Measurements from ENCODE around the gene TMTC4. TPM values are rescaled to one million over a fixed set of nuclear protein-coding genes. Genes with fewer than 3 reads are reported as not detected.

TMTC4 gene
- total and polyA plus RNA-seq, 10 of the 15 experiments (the other 5 are each of a cell fraction or from before 2014, with no cell fraction given), result 3.3 to 24.6 (median 14.5) TPM

- TF ChIP-seq IRF5 (IDR thresholded peaks at IDR 0.05; ENCODE audit: borderline replicate concordance) (no peak), YY1 (IDR thresholded peaks at IDR 0.05; ENCODE audit: low read depth, low read length) (no peak), NKRF (conservative IDR thresholded peaks at IDR 0.05) (no peak), POLR2AphosphoS2 (IDR thresholded peaks at IDR 0.05; ENCODE audit: low read depth, low read length) (no peak)
Measured at GRCh38 chr13:100560498-100561157, 114.0 kb downstream of the TMTC4 start (continued).

GRCh38 chr13:100559886-100560285 lies 114.7 kb downstream of the TMTC4 start:
- TF ChIP-seq CBX3 (IDR thresholded peaks at IDR 0.05; ENCODE audit: borderline replicate concordance, low read depth) (no peak), SPI1 (IDR thresholded peaks at IDR 0.05; ENCODE audit: borderline replicate concordance, insufficient read depth, low read depth, low read length) (no peak), ASH2L (IDR thresholded peaks at IDR 0.05; ENCODE audit: borderline replicate concordance, low read depth) (no peak), CHD1 (IDR thresholded peaks at IDR 0.05; ENCODE audit: low read depth, low read length) (no peak)
- FAIRE-seq, result no peak
- no TSS peak for BruUV-seq (replicated peaks)
- ATAC-seq, result no peak
- Histone ChIP-seq H3K4me3 (no peak overlapping the region), H3K9me3 (replicated peaks; ENCODE audit: control insufficient read depth, insufficient read depth, low read length) (no peaks in the 10 kb centered on the region), H3K79me2 (ENCODE audit: control insufficient read depth, insufficient read depth, low read length) (no peaks in the 10 kb centered on the region), H3K36me3 (ENCODE audit: control insufficient read depth in 2 of 2, insufficient read depth in 2 of 2, low read length in 1 of 2) (no peaks in the 10 kb centered on the region), H3K27ac (ENCODE audit: control insufficient read depth, insufficient read depth) (no peak overlapping the region), H3K4me2 (ENCODE audit: control insufficient read depth, insufficient read depth) (no peak overlapping the region), H2AFZ (ENCODE audit: control insufficient read depth, low read depth, low read length) (no peak overlapping the region), H3K9ac (ENCODE audit: control insufficient read depth, insufficient read depth, low read length) (no peak overlapping the region), H3K4me1 (ENCODE audit: control insufficient read depth, insufficient read depth, low read length) (no peaks in the 10 kb centered on the region), H3K27me3 (replicated peaks in 1 of 2; ENCODE audit: control insufficient read depth in 2 of 2, insufficient read depth in 2 of 2, low read length in 1 of 2) (no peaks in the 10 kb centered on the region), H4K20me1 (ENCODE audit: control insufficient read depth, insufficient read depth) (no peaks in the 10 kb centered on the region)
- RAD21 ChIA-PET (ENCODE audit: unreplicated experiment), result interaction anchor here (1.6 kb wide), 1 partner anchor 13 kb away, joined by 4 read pairs; no protein-coding TSS in a partner anchor
- WGBS (ENCODE audit: insufficient coverage, insufficient replicate concordance, low lambda C conversion rate, missing lambda C conversion rate), result 77% methylated on average over 8 of the region's 8 CpGs
- SMC1A ChIA-PET (ENCODE audit: uncharacterized antibody, unreplicated experiment), result no interaction called here
- no peak for DNase-seq (ENCODE audit: low read depth, low spot score)
- in situ Hi-C loops (cut with MboI) (no loop called here), intact Hi-C loops (cut with micrococcal nuclease; ENCODE audit: unreplicated experiment) (no loop called here)
- POLR2A ChIA-PET, result no interaction called here
- CTCF ChIA-PET, result interaction anchor here (3.8 kb wide), 1 partner anchor 13 kb away, joined by 15 read pairs; no protein-coding TSS in a partner anchor

Other genes starting within 250 kb of the TMTC4 start
- gene GGACT, start 86.0 kb downstream of the TMTC4 start, total RNA-seq (2014; rRNA removed), result 3.9 and 4.0 TPM in 2 replicates
- gene GGACT, start 86.0 kb downstream of the TMTC4 start, total RNA-seq (2014; rRNA removed; fragmentation: Illumina TruSeq; extraction: Trizol), result 3.8 and 4.5 TPM in 2 replicates
- 7.6 and 7.7 TPM in 2 replicates for gene GGACT, start 86.0 kb downstream of the TMTC4 start, total RNA-seq (2021)
- 1.8 and 2.3 TPM in 2 replicates for gene GGACT, start 86.0 kb downstream of the TMTC4 start, polyA plus RNA-seq (2011; rRNA removed)
- gene GGACT, start 86.0 kb downstream of the TMTC4 start, polyA plus RNA-seq (2014; fragmentation: Illumina TruSeq; extraction: Trizol), result 3.1 and 4.5 TPM in 2 replicates
- gene GGACT, start 86.0 kb downstream of the TMTC4 start, polyA plus RNA-seq (2014; fragmentation: Nextera tagmentation; extraction: Ambion mirVana), result under 1 TPM; 0.61 to 0.93 TPM
- 4.6 and 7.6 TPM in 2 replicates for gene GGACT, start 86.0 kb downstream of the TMTC4 start, polyA plus RNA-seq (2014; rRNA removed)
- 1 to 10 TPM; 8.8 TPM for gene GGACT, start 86.0 kb downstream of the TMTC4 start, polyA plus RNA-seq (2016; fragmentation: Nextera tagmentation; extraction: Ambion mirVana)